ENCODE data around the gene CISD1.

Gene CISD1

DNA sequence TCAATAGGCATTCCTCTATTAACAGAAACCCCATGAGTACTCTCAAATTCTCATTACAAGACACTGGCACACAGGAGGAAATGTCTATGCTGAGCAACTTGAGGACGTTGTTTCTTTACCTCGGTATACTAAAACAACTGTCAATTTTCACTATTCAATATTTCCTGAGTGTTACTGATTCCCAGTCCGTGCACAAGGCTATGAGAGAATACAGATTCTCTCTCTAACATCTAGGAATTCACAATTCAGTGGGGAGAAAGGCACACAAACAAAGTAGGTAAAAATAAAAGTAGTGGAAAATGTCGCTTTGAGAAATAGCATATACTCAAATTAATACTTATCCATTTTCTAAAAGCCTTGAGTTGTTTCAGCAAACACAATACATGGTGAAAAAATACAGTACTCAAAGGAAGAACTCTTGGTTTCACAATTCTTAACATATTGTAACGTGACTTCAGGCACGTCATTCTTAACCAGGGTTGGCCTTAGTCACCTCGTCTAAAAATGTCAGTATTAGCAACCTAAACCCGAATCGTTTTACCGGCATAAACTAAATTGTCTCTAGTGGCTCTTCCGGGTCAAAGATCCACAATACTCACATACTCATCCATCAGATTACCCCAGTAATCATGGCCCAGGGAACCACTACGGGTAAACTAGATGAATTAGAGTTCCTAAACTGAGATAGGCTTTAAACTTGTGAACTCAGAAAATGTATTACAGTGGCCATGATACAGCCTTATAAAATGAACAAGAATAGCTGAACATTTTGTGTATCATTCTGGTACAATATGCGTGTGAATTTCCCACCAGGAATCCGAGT, 2.7 kb upstream of the CISD1 start:
- DNase-seq, result no peak

DNA sequence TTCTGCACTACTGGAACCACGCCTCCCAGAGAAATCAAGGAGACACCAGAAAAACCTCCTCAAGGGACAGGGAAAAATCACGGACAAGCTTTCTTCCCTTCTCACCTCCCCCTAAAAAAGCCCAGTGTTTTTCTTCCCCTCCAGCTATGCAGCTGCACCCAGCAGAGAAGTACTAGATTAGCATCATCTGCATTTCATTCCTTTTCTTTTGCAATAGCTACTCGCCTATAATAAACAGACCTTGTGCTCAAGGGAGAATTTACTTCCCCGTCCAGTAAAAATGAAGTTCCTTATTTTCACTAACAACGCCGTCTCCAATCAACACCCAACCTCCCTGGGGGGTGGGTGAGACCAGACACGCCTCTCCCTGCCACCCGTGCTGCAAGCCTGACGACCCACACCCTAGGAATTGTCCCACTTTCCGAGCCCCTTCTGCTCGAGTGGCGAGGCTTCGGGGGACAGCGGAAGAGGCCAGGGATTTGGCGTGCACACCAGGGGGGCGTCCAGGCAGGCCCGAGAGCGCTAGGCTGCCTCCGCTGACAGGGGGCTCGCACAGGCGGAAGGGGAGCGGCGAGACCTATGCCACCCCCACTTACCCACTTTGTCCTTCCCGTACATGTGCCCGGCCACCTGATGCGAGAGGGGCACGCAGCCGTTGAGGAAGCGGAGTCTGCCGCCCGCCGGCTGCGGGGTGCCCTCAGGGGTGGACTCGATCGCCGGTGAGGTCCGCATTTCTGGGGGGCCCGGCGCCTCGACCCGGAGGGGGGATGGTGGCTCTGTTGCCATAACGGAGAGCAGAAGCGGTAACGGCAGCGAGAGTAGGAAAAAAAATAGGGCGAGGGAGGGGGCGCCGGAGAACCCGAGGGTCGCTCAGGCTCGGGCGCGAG, 1.9 kb upstream of the CISD1 start:
- DNase-seq, result no peak

DNA sequence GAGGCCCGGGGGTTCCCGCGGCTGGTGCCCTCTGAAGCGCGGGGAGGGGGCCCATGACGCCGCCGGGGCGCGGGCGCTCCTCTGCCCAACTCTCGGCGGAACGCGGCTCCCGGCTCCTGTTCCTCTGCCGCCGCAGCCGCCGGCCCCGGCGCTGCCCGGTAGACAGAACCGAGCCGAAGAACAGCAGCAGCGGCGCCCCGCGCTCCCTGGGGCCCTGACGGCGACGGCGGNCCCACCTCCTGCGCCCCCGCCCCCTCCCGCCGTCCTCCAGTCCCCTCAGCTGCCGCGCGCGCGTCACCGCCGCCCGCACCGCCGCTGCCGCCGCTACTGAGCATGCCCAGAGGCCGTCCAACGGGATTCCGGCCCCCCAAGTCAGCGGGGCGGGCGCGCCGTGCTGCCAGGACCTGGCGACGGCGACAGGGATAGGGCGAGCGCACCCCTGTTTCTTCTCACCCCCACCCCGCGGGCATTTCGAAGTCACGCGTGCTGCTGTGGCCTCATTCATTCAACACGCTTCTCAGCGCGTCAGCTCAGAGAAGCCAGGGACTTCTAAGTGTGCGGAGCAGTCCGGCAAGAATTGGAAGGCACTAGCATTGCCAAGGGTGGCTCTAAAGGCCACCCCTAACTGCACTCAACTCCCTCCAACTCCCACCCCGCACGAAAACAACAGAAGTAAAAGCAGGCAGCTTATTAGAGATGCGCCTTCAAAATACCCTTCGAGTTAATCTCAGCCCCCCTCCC, 1.1 kb upstream of the CISD1 start, which contains the start of gene IPMK:
Gene IPMK, minus strand, starts transcription at position 182 of the 741 bp plus-strand sequence. CDS start 283 bp downstream, outside the sequence.
- peak; percentile 74 for DNase-seq

DNA sequence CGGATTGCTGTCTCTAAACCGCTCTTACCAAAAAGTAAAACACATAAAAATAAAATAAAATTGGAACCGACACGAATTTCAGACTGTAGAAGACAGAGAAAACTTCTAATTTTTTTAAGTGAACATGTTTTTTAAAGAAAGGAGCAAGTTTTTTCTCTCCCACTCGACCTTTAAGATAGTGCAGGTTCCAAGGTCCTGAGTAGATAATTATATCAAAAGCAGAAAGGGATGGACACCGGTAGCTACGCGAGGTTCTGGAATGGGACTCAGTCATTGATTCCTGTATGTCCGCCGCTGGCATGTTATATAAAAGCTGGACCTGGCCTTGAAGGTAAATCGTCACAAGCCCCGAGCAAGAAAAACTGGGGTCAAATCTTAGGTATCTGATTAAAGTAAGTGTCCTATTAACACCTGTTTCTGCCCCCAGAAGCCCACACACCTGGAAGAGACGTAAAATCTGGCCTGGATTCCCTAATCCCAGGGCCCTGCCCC, 462 bp upstream of the CISD1 start:
- DNase-seq, result no peak

DNA sequence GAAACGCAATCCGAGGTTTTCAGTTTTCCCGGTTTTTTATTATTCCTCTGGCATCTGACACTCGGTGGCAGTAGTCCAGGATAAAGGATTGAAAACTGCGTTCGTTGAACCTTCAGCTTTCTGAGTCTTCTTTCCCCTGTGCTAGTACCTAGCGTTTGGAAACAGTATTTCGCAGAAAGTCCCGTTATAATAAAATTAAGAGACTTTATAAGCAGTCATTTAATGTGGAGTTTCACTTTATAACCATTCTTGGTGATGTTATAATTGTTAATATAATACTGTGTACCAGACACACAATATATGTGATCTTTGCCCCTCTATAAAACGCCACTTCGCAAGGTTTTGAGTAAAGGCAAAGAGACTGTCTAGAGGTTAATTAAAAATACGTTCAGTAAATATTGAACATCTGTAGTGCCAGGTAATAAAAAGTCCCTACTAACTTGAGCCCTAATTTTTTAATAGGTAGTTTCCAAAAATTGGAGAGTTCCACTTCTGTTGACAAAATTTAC, 874 bp downstream of the CISD1 start:
- DNase-seq, result no peak

- DNase-seq, result no peak
Observed at GRCh38 chr10:58275261-58275660, 6.3 kb downstream of the CISD1 start.

DNA sequence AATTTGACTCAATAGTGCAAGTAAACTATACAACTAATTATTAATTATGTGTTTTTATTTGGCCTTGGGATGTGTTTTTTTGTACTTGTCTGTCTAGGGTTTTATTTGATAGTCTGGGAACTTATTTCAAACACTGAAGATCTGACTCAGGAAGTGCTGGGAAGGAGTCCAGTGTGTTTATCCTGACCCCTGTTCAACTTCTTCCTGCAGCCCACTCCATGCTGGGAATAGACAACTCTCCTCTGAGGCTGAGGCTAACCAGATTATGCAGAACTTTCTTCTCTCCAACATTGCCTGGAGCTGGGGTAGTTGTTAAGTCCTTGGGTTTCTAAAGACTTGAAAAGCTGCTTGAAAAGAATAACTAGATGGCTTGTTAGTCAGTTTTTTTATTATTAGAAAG, 6.9 kb downstream of the CISD1 start:
- no peak for DNase-seq

DNA sequence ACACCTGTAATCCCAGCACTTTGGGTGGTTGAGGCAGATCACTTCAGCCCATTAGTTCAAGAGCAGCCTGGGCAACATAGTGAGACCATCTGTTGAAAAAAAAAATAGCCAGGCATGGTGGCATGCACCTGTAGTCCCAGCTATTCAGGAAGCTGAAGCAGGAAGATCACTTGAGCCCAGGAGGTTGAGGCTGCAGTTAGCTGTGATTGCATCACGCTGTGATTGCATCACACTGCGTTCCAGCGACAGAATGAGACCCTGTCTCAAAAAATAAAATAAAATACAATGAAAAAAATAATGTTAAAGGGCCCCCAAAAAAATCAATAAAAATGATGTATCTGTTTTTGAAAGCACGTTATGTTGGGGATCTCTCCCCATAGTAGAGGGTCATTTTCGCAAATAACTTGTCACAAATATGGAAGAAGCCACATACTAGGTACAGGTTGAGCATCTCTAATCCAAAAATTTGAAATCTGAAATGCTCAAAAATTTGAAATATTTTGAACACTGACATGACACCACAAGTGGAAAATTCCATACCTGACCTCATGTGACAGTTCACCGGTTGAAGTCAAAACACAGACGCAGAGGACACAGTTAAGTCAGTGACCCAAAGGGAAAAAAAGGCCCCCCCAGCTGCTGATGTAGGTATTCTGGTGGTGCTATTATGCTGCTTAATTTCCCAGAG, 9.5 kb downstream of the CISD1 start:
- DNase-seq, result no peak

DNA sequence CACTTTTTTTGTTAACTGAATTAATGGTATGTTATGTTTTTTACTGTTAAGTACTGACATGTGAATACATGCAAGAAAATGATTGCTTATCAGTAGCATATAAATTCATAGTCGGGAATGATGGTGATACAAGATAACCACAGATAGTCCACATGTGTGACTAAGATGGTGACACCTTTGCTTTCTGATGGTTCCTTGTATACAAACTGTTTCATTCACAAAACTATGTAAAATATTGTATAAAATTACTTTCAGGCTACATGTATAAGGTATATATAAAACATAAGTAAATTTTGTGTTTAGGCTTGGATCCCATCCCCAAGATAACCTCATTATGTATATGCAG, 10.0 kb downstream of the CISD1 start:
- no peak for DNase-seq

GRCh38 chr10:58280477-58280876, 11.5 kb downstream of the CISD1 start:
- no peak for DNase-seq

DNA sequence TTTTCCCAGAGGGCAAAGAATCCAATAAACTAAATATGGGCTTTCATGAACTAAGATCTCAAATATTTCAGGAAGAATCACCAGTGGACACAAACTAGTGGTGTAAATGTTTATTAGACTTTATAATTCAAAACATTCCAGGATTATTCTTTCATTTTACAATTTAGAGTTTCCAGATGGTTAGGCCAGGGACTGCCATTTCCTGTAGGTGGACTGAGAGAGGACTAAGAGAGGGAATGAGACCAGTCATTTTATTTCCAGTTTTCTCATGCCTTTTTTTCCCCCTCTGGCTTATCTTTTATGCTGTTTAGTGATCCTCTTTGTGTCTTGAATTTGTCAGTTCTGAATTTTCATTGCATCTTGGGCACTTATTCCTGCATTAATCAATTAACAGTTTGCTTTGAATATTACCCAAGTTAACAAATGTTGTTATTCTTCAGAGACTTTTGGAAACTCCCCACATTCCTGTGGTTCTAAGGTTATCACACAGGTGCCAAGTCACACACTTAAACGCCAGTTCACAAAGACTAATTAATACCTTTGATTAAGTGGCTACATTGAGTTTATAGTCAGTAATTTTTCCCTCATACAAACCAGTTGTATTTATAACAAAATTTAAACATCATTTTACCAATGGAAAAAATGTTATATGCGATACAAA, 12.3 kb downstream of the CISD1 start:
- no peak for DNase-seq

GRCh38 chr10:58282615-58283014, 13.7 kb downstream of the CISD1 start:
- no peak for DNase-seq

GRCh38 chr10:58291538-58292174, 22.7 kb downstream of the CISD1 start:
- DNase-seq, result no peak

GRCh38 chr10:58293989-58294388, 25.0 kb downstream of the CISD1 start:
- DNase-seq, result no peak

DNA sequence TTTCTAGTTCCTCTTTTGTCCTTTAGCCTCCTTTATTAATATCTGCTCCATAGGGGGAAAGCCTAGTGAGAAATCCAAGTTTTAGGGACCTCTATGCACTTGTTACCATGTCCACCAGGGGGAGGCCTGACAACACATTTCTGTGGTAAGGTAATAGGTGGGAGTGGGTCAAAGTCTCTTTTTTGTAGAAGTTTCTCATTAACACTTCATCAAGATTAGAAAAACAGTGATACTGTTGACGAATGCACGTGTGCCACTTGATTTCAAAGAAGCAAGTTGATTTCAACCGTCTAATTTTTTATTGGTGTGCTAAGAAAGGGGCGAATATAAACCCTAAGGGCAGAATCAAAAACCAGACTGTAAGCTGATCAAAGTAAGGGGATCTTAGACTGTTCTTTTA, 30.6 kb downstream of the CISD1 start:
- peak; percentile 6 for DNase-seq

DNA sequence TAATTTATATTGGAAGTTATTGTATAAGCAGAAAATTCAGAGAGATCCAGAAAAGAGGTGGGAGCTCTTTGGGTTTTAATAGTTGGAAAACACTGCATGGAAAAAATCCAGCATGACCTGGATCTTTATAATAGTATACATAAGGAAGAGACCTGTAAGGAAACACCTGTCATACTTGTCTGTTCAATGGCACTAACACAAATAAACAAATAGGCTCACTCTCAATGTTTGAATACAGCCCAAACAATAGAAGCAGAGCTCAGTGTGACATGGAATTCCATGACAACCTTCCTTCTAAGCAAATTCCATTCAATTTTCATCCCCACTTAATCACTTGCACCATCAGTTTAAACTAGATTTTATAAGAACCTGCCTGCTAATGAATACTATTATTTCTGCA, 31.7 kb downstream of the CISD1 start:
- no peak for DNase-seq

- no peak for DNase-seq
Observed at GRCh38 chr10:58302254-58302653, 33.3 kb downstream of the CISD1 start.

DNA sequence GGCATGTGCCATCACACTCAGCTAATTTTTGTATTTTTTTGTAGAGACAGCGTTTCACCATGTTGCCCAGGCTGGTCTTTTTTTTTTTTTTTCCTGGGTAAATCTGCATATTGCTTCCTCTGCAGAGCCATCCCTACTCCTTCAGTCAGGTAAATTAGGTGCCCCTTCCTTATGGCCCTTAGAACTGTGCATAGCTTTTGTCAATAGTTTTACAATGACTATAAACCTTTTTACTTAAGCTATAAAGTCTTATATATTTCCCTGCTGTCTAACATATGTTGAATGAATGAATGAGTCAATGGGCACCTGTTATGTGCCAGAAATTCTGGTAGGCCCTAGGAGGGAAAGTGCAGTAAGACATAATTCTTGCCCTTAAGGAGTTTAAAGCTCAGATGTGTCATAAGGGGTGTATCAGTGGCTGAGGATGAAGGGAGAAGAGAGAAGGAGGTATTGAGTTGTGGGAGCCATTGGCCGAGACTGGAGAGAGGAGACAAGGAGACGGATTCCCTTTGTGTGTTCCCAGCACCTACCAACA, 35.2 kb downstream of the CISD1 start:
- DNase-seq, result no peak

DNA sequence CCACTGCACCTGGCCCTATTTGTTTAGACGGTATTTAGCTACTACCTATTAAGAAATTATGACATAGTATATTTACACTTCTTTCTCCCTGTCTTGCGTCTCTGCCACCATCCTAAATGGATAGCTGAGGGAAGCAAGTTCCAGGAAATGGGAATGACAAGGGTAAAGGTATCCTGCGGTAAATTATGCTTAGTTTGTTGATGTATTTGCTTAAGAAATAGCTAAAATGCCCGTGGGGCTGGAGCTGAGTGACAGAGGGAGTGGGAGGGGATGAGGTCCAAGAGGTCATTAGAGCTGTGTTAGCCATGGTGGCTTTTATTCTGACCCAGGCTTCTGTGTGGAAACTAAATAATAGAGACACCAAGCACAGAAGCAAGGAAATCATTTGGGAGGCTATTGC, 36.9 kb downstream of the CISD1 start:
- no peak for DNase-seq

- no peak for DNase-seq
Observed at GRCh38 chr10:58307676-58308075, 38.7 kb downstream of the CISD1 start.

DNA sequence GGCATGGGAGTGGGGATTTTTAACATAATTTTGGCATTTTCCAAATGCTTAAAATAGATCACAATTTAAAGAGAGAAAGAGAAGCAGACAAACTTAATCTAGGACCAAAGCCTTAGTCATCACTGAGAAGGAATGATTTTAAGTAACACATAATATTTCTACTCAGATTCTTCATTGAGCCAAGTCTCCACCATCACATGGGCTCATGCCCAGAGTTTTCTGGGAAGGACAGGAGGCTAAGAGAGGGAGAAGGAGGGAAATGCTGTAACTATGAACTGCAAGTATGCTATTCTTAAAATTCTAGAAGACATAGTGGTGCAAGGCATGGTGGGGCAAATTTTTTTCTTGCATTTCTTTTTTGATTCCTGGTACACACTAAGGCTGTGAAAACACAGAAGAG, 42.1 kb downstream of the CISD1 start:
- no peak for DNase-seq

Measured in NCI-H2171 (cell line).